Measurements from ENCODE around the gene LMNB1. TPM values are rescaled to one million over a fixed set of nuclear protein-coding genes. Genes with fewer than 3 reads are reported as not detected.

LMNB1 gene
- total RNA-seq, 1 experiment from 2014 or later: 211 TPM

DNA sequence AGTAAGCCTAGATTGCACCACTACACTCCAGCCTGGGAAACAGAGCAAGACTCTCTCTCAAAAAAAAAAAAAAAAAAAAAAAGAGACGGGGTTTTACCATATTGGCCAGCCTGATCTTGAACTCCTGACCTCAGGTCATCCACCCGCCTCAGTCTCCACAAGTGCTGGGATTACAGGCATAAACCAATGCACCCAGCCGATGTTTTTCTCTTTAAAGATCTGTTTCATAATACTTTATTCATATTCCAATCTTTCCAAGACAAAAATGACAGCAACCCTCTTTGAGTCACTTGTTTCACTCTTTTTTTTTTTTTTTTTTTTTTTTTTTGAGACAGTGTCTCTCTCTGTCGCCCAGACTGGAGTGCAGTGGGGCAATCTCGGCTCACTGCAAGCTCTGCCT is 13.6 kb upstream of the LMNB1 start:
- Histone ChIP-seq H2BK15ac (ENCODE audit: low read depth, low read length) (no peak overlapping the region), H2BK12ac (ENCODE audit: insufficient read length, low read depth, low read length) (no peak overlapping the region), H3K56ac (ENCODE audit: insufficient read length, low read depth, low read length) (no peak overlapping the region), H4K20me1 (ENCODE audit: control insufficient read depth, insufficient read depth, insufficient read length) (no peaks in the 10 kb centered on the region), H3K4ac (ENCODE audit: low read depth, low read length) (no peak overlapping the region), H3K18ac (ENCODE audit: insufficient read length, low read depth, low read length) (no peak overlapping the region), H3K27ac (ENCODE audit: insufficient read length, low read depth, low read length) (no peak overlapping the region), H4K8ac (replicated peaks; ENCODE audit: insufficient read length, low read depth, low read length) (no peak overlapping the region), H3K23me2 (ENCODE audit: insufficient read length, low read depth, low read length, poor library complexity, severe bottlenecking) (no peaks in the 10 kb centered on the region), H3K14ac (ENCODE audit: insufficient read depth, low read length) (no peak overlapping the region), H3K4me1 (ENCODE audit: insufficient read depth, low read length) (no peaks in the 10 kb centered on the region; the same call in 1 of the 2 replicates), H3K79me1 (ENCODE audit: insufficient read depth, low read depth, low read length, poor library complexity, severe bottlenecking) (no peaks in the 10 kb centered on the region), H4K91ac (ENCODE audit: insufficient read length, low read depth, low read length) (no peak overlapping the region), H3K9me3 (ENCODE audit: control insufficient read depth, low read depth, low read length) (no peaks in the 10 kb centered on the region), H2BK20ac (ENCODE audit: low read depth, low read length, poor library complexity, severe bottlenecking) (no peak overlapping the region), H3K23ac (ENCODE audit: insufficient read length, low read depth, low read length) (no peak overlapping the region), H2BK5ac (ENCODE audit: insufficient read length, low read length) (no peak overlapping the region), H2AK5ac (ENCODE audit: insufficient read length, low read length) (no peak overlapping the region), H2AFZ (ENCODE audit: low read length) (no peak overlapping the region), H2BK120ac (ENCODE audit: low read depth, low read length, poor library complexity, severe bottlenecking) (no peak overlapping the region), H4K5ac (ENCODE audit: insufficient read length, low read depth, low read length) (no peak overlapping the region), H3K27me3 (ENCODE audit: insufficient read depth, low read length) (no peaks in the 10 kb centered on the region), H3K9ac (ENCODE audit: extremely low read depth, insufficient read length, low read length) (no peak overlapping the region), H3K79me2 (ENCODE audit: insufficient read depth, low read length) (no peaks in the 10 kb centered on the region), H3T11ph (ENCODE audit: low read length) (no peak overlapping the region), H3K4me2 (ENCODE audit: insufficient read depth, insufficient read length, low read length) (no peak overlapping the region)
- Mint-ChIP-seq H3K27ac (no peak overlapping the region), H3K27me3 (ENCODE audit: low read depth) (no peaks in the 10 kb centered on the region), H3K4me1 (peaks cover 3 to 4% of the 10 kb centered on the region in 2 experiments), H3K36me3 (ENCODE audit: insufficient read depth in 1 of 3, low read depth in 3 of 3) (no peaks in the 10 kb centered on the region), H3K9me3 (no peaks in the 10 kb centered on the region), H3K4me3 (no peak overlapping the region)
- no peak for DNase-seq
- TF ChIP-seq, protein P1, sequence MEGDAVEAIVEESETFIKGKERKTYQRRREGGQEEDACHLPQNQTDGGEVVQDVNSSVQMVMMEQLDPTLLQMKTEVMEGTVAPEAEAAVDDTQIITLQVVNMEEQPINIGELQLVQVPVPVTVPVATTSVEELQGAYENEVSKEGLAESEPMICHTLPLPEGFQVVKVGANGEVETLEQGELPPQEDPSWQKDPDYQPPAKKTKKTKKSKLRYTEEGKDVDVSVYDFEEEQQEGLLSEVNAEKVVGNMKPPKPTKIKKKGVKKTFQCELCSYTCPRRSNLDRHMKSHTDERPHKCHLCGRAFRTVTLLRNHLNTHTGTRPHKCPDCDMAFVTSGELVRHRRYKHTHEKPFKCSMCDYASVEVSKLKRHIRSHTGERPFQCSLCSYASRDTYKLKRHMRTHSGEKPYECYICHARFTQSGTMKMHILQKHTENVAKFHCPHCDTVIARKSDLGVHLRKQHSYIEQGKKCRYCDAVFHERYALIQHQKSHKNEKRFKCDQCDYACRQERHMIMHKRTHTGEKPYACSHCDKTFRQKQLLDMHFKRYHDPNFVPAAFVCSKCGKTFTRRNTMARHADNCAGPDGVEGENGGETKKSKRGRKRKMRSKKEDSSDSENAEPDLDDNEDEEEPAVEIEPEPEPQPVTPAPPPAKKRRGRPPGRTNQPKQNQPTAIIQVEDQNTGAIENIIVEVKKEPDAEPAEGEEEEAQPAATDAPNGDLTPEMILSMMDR (conservative IDR thresholded peaks at IDR 0.05): no peak
- no CpG with 5 or more reads among the region's 5 CpGs for WGBS (ENCODE audit: extremely low coverage, insufficient read length, low lambda C conversion rate)

All from H9 (cell line).